Keratinocyte (primary cell): ENCODE measurements around the gene LEKR1. TPM values are rescaled to one million over a fixed set of nuclear protein-coding genes. Genes with fewer than 3 reads are reported as not detected.
A peak's percentile ranks its signal among the peaks of the same experiment; 100 is the strongest.

ENCODE experiments used
- DNase-seq: peaks from one replicate; pipeline ENCODE4 v3.0.0-alpha.2; 2011; ENCODE audit warnings: low read depth, missing footprints, low spot score
- FAIRE-seq: peaks from 2 replicates; lab custom pipeline; 2011; peaks lifted over from hg19 to GRCh38; lab: Jason Lieb, UNC
- H2AFZ ChIP-seq: 2 replicates; pipeline ENCODE4 v1.6.0; 2012; ENCODE audit warnings: low read length, control low read depth, inconsistent platforms; ENCODE audit not compliant: control insufficient read depth
- H3K27ac ChIP-seq: 2 replicates; pipeline ENCODE4 v1.5.1; 2011; ENCODE audit warnings: low read length; ENCODE audit not compliant: control insufficient read depth, insufficient read depth
- H3K27me3 ChIP-seq: 3 replicates; pipeline ENCODE4 v1.6.0; 2011; ENCODE audit warnings: low read length; ENCODE audit not compliant: control insufficient read depth, insufficient read depth; ENCODE audit errors: extremely low read depth
- H3K36me3 ChIP-seq, 2 experiments: 2 replicates in 1 of 2; 3 replicates in 1 of 2; pipeline ENCODE4 v1.5.1; 2011; ENCODE audit warnings: low read length in 2 of 2, mild to moderate bottlenecking in 1 of 2; ENCODE audit not compliant: control insufficient read depth in 2 of 2, insufficient read depth in 2 of 2; ENCODE audit errors: extremely low read depth in 1 of 2
- H3K4me1 ChIP-seq: 3 replicates; pipeline ENCODE4 v1.5.1; 2011; ENCODE audit warnings: low read length; ENCODE audit not compliant: control insufficient read depth, insufficient read depth; ENCODE audit errors: extremely low read depth
- H3K4me2 ChIP-seq: 3 replicates; pipeline ENCODE4 v1.6.0; 2011; ENCODE audit warnings: low read depth, low read length; ENCODE audit not compliant: control insufficient read depth, insufficient read depth; ENCODE audit errors: extremely low read depth
- H3K4me3 ChIP-seq, 3 experiments: fragments of 200-600 bp in 1 of 3; sonication (generic) in 1 of 3; 2 replicates in 2 of 3; 3 replicates in 1 of 3; pipeline ENCODE4 v1.5.1; 2011 to 2016; ENCODE audit warnings: low read length in 3 of 3, mild to moderate bottlenecking in 3 of 3, control low read depth in 2 of 3, inconsistent platforms in 1 of 3, low read depth in 1 of 3, mixed read lengths in 1 of 3, mixed run types in 1 of 3, moderate library complexity in 1 of 3; ENCODE audit not compliant: control insufficient read depth in 2 of 3, insufficient read depth in 2 of 3; ENCODE audit errors: extremely low read depth in 1 of 3
- H3K79me2 ChIP-seq: 2 replicates; pipeline ENCODE4 v1.6.0; 2012; ENCODE audit warnings: low read length; ENCODE audit not compliant: control insufficient read depth, insufficient read depth
- H3K9ac ChIP-seq: 3 replicates; pipeline ENCODE4 v1.6.0; 2011; ENCODE audit warnings: low read length; ENCODE audit not compliant: control insufficient read depth, insufficient read depth; ENCODE audit errors: extremely low read depth
- H3K9me1 ChIP-seq: 3 replicates; pipeline ENCODE4 v1.6.0; 2011; ENCODE audit warnings: low read length; ENCODE audit not compliant: control insufficient read depth, insufficient read depth; ENCODE audit errors: extremely low read depth
- H3K9me3 ChIP-seq: 2 replicates; pipeline ENCODE4 v1.5.1; 2012; ENCODE audit warnings: low read depth, low read length; ENCODE audit not compliant: control insufficient read depth
- H4K20me1 ChIP-seq: 3 replicates; pipeline ENCODE4 v1.6.0; 2011; ENCODE audit warnings: low read length; ENCODE audit not compliant: control insufficient read depth, insufficient read depth; ENCODE audit errors: extremely low read depth
- CTCF ChIP-seq, 3 experiments: IDR thresholded peaks in 1 of 3; conservative IDR thresholded peaks in 1 of 3; optimal IDR thresholded peaks in 1 of 3; 2 replicates in 2 of 3; 3 replicates in 1 of 3; pipeline versions ENCODE3 to v1.5.1; 2011; ENCODE audit warnings: low read length in 3 of 3, mild to moderate bottlenecking in 3 of 3, moderate library complexity in 2 of 3, control low read depth in 1 of 3, inconsistent platforms in 1 of 3; ENCODE audit not compliant: insufficient read depth in 2 of 3; ENCODE audit errors: extremely low read depth in 1 of 3
- EZH2 ChIP-seq: IDR thresholded peaks from one replicate; pipeline ENCODE4 v1.6.1; 2012; ENCODE audit warnings: inconsistent platforms, mild to moderate bottlenecking, low read length, moderate library complexity
- dilution Hi-C: fragments of 300-500 bp; cut with MboI; formaldehyde crosslinking; loops from one replicate; pipeline ENCODE4 v1.7.0; 2020; ENCODE audit warnings: low sequenced_read_pairs; ENCODE audit not compliant: extremely low pct_ligation_motif_present
- polyA plus RNA-seq, 5 experiments: library from polyadenylated mRNA; depleted of rRNA in 3 of 5; stranded (reverse) in 3 of 5; stranded (forward) in 1 of 5; unstranded in 1 of 5; fragments of >200 nt; gene quantifications; 1 replicate in 1 of 5; 2 replicates in 3 of 5; 3 replicates in 1 of 5; pipeline versions ENCODE4 v1.2.1 to v1.2.3, GENCODE V29; 2011 to 2012; ENCODE audit warnings: missing spikeins in 2 of 5, low read depth in 1 of 5, low replicate concordance in 1 of 5

LEKR1 gene
- polyA plus RNA-seq, 1 donor (not counting 4 experiments of a cell fraction or from before 2014, with no cell fraction given): 0.63 TPM

- TF ChIP-seq CTCF (optimal IDR thresholded peaks at IDR 0.05 in 1 of 3, IDR thresholded peaks at IDR 0.05 in 1 of 3, conservative IDR thresholded peaks at IDR 0.05 in 1 of 3; ENCODE audit: extremely low read depth in 1 of 3, insufficient read depth in 2 of 3, low read length in 3 of 3) (no peak), EZH2 (no peak)
- no peak overlapping the region for H3K4me2 ChIP-seq
- H3K27ac ChIP-seq: no peak overlapping the region
- H3K36me3 ChIP-seq: no peaks in the 10 kb centered on the region
- H3K79me2 ChIP-seq: no peaks in the 10 kb centered on the region
- H3K9ac ChIP-seq: no peak overlapping the region
- H3K4me1 ChIP-seq: peaks cover 17% of the 10 kb centered on the region
- H3K9me3 ChIP-seq: no peaks in the 10 kb centered on the region
- H3K9me1 ChIP-seq: no peaks in the 10 kb centered on the region
- no peaks in the 10 kb centered on the region for H4K20me1 ChIP-seq
- H3K27me3 ChIP-seq: no peaks in the 10 kb centered on the region
- no peak for FAIRE-seq
- no peak overlapping the region for H2AFZ ChIP-seq
- DNase-seq: no peak
- H3K4me3 ChIP-seq: no peak overlapping the region
- dilution Hi-C loops: no loop called here
Observed at GRCh38 chr3:157029365-157029790, 203.2 kb downstream of the LEKR1 start.

GRCh38 chr3:157030712-157031111 lies 204.6 kb downstream of the LEKR1 start:
- dilution Hi-C loops: no loop called here
- no peak overlapping the region for H3K9ac ChIP-seq
- H2AFZ ChIP-seq: peak overlapping the region; percentile 11
- no peaks in the 10 kb centered on the region for H3K36me3 ChIP-seq
- H4K20me1 ChIP-seq: no peaks in the 10 kb centered on the region
- H3K9me3 ChIP-seq: no peaks in the 10 kb centered on the region
- FAIRE-seq (peak; percentile 69), DNase-seq (peak; percentile 5)
- TF ChIP-seq CTCF (optimal IDR thresholded peaks at IDR 0.05 in 1 of 3, IDR thresholded peaks at IDR 0.05 in 1 of 3, conservative IDR thresholded peaks at IDR 0.05 in 1 of 3; ENCODE audit: extremely low read depth in 1 of 3, insufficient read depth in 2 of 3, low read length in 3 of 3): no peak
- TF ChIP-seq EZH2: no peak
- H3K9me1 ChIP-seq: no peaks in the 10 kb centered on the region
- no peaks in the 10 kb centered on the region for H3K27me3 ChIP-seq
- H3K4me3 ChIP-seq: no peak overlapping the region
- no peaks in the 10 kb centered on the region for H3K79me2 ChIP-seq
- no peak overlapping the region for H3K4me2 ChIP-seq
- peaks cover 17% of the 10 kb centered on the region for H3K4me1 ChIP-seq
- H3K27ac ChIP-seq: peak overlapping the region; percentile 32
